ENCODE results near the gene GOT1. TPM values are rescaled to one million over a fixed set of nuclear protein-coding genes. Genes with fewer than 3 reads are reported as not detected.
A peak's percentile ranks its signal among the peaks of the same experiment; 100 is the strongest.

GOT1 gene
- total RNA-seq, 2 experiments from 2014 or later: 36.0 to 36.9 TPM

DNA sequence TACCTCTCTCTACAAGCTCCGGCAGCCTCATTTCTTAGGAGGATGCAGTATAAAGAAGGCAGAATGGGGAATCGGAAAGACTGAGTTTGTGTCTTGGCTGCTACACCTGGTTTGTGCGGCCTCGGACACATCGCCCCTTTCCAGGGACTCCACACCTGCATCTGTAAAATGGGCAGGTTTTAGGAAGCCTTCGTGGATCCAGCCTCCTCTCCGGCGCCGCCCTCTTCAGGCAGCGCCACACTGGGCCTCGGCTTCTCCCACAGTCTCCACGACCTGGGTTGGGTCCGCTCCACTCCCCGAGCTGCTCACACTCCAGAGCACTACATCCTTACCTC is 341 bp downstream of the GOT1 start:
- H3K27ac Mint-ChIP-seq: peak overlapping the region; percentile 87
- H3K4me3 Mint-ChIP-seq: peak overlapping the region; percentile 98
- H3K9me3 Mint-ChIP-seq: no peaks in the 10 kb centered on the region
- peaks cover 36% of the 10 kb centered on the region for H3K4me1 Mint-ChIP-seq
- peaks cover 4% of the 10 kb centered on the region for H3K36me3 Mint-ChIP-seq (ENCODE audit: low read depth)
- ChIA-PET CTCF (interaction anchor here (0.6 to 2.1 kb wide), 6 partner anchors 13 to 229 kb away, joined by 3 to 9 read pairs (median 4); partner anchors contain the start of genes ENTPD7 and SLC25A28), POLR2A (interaction anchor here (0.7 to 2.4 kb wide), 13 partner anchors 10 to 1295 kb away, joined by 3 to 48 read pairs (median 4); partner anchors contain the start of genes CUTC, ENTPD7, NKX2-3 and R3HCC1L)
- no peak for DNase-seq
- no peaks in the 10 kb centered on the region for H3K27me3 Mint-ChIP-seq

DNA sequence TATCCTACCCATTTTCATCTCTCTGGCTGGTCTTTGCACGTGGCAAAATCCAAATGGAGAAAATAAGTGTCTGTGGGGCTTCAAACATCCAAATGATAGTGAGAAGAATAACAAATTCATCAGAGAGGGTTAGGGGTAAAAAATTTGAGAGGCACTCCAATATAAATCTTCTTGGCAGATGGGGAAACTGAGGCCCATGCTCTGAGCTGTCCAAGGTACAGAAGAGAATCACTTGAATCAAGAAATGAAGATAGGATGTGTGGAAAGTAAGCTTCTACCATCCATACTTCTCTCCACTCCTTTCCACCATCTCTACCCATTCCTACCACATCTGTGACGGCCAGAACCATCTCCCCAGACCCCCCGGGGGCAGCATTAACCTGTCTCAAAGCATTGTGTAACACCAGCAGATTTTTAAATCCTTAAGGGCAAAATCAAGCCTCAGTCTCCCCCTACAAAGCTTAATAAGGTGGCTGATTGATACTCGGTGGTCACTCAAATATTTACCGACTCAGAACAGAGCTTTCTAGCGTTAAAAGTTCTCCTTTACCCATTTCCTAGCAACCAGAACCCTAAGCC is 818 bp downstream of the GOT1 start:
- no peaks in the 10 kb centered on the region for H3K9me3 Mint-ChIP-seq
- H3K27ac Mint-ChIP-seq: peak overlapping the region; percentile 87
- peaks cover 8% of the 10 kb centered on the region for H3K36me3 Mint-ChIP-seq (ENCODE audit: low read depth)
- no peak for DNase-seq
- CTCF ChIA-PET: interaction anchor here (0.6 to 2.1 kb wide), 5 partner anchors 14 to 219 kb away, joined by 3 to 9 read pairs (median 5); partner anchors contain the start of gene SLC25A28
- POLR2A ChIA-PET: interaction anchor here (0.7 to 2.4 kb wide), 8 partner anchors 10 to 1295 kb away, joined by 3 to 48 read pairs (median 4); partner anchors contain the start of genes ENTPD7, NKX2-3, R3HCC1L and SLC25A28
- H3K4me3 Mint-ChIP-seq: peak overlapping the region; percentile 98
- no peaks in the 10 kb centered on the region for H3K27me3 Mint-ChIP-seq
- H3K4me1 Mint-ChIP-seq: peaks cover 36% of the 10 kb centered on the region

- Mint-ChIP-seq H3K27ac (no peak overlapping the region), H3K27me3 (no peaks in the 10 kb centered on the region), H3K4me1 (peaks cover 34% of the 10 kb centered on the region), H3K9me3 (no peaks in the 10 kb centered on the region), H3K4me3 (no peak overlapping the region), H3K36me3 (ENCODE audit: low read depth) (peaks cover 10% of the 10 kb centered on the region)
- POLR2A ChIA-PET: no interaction called here
- DNase-seq: no peak
- CTCF ChIA-PET: interaction anchor here (1.5 kb wide), 1 partner anchor 185 kb away, joined by 4 read pairs; no protein-coding TSS in a partner anchor
Measured at GRCh38 chr10:99427566-99428190, 2.7 kb downstream of the GOT1 start.

DNA sequence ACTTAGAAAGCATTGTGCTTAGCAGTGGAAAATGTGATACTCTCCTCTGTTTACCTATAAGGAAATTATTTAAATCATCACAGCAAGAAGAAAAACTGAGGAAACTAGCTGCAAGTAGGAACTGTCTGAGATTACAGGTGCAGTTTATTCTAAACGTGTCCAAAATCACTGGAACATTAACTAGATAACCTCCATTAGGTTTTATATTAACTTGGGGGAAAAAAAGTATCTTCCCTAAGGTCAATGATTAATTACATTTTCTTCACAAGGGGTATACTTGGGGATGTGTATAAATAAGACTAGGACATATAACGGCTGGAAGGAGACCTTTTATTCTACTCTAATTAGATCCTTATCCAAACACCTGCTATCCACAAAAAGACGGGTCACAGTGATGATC is 3.7 kb downstream of the GOT1 start:
- Mint-ChIP-seq H3K4me1 (peaks cover 27% of the 10 kb centered on the region), H3K36me3 (ENCODE audit: low read depth) (peaks cover 10% of the 10 kb centered on the region), H3K27me3 (no peaks in the 10 kb centered on the region), H3K9me3 (no peaks in the 10 kb centered on the region), H3K4me3 (no peak overlapping the region), H3K27ac (no peak overlapping the region)
- no peak for DNase-seq
- CTCF ChIA-PET: interaction anchor here (2.2 kb wide), 1 partner anchor 9 kb away, joined by 7 read pairs; no protein-coding TSS in a partner anchor
- POLR2A ChIA-PET: no interaction called here

DNA sequence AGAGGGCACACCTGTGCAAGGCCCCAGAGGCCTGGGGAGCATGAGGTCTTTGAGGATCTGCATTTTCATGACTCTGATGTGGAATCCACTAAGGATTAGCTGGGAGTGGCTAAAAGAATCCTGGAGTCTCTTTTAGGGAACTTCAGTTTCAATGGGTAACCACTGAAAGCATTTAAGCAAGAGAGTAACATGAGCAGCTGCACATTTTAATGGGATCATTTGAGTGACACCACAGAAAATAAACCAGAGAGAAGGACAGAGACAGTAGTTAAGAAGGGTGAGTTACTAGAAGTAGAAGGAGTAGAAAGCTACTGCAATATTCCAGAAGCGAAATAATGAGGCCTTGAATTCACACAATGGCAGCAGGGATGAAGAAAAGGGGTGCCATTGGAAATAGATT is 5.2 kb downstream of the GOT1 start:
- no peak for DNase-seq
- ChIA-PET CTCF (interaction anchor here (2.2 kb wide), 1 partner anchor 11 kb away, joined by 7 read pairs; no protein-coding TSS in a partner anchor), POLR2A (no interaction called here)
- no peak overlapping the region for H3K4me3 Mint-ChIP-seq
- no peak overlapping the region for H3K27ac Mint-ChIP-seq
- H3K36me3 Mint-ChIP-seq (ENCODE audit: low read depth): peaks cover 12% of the 10 kb centered on the region
- H3K4me1 Mint-ChIP-seq: peaks cover 19% of the 10 kb centered on the region
- H3K9me3 Mint-ChIP-seq: no peaks in the 10 kb centered on the region
- no peaks in the 10 kb centered on the region for H3K27me3 Mint-ChIP-seq

GRCh38 chr10:99424656-99425055 is 5.8 kb downstream of the GOT1 start:
- Mint-ChIP-seq H3K9me3 (no peaks in the 10 kb centered on the region), H3K27me3 (no peaks in the 10 kb centered on the region), H3K4me1 (peaks cover 15% of the 10 kb centered on the region), H3K4me3 (no peak overlapping the region), H3K27ac (no peak overlapping the region), H3K36me3 (ENCODE audit: low read depth) (peaks cover 14% of the 10 kb centered on the region)
- no peak for DNase-seq
- CTCF ChIA-PET: interaction anchor here (2.0 to 2.2 kb wide), 2 partner anchors 11 kb away, joined by 7 read pairs; no protein-coding TSS in a partner anchor
- POLR2A ChIA-PET: no interaction called here

DNA sequence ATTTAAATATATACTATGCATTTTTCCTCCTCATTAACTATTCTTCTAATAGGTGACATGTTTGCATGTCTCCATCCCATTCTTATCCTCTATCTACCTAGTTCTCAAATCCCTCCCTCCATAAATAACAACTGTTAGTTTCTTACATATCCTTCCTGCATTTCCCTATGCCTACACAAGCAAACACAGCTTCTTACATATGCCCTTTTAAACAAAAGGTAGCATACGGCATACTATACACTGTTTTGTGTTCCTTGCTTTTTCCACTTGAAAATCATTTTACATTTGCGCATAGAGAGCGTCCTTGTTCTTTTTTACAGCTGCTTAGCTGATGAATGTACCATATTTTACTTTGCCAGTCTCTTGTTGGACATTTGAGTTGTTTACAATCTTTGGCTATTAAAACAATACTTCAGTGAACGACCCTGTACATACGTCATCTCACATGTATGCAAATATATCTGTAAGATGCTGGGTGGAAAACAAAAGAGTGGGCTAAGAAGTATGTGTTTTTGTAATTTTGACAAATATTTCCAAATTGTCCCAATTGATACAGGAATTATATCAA is 7.8 kb downstream of the GOT1 start:
- Mint-ChIP-seq H3K36me3 (ENCODE audit: low read depth) (peaks cover 31% of the 10 kb centered on the region), H3K9me3 (no peaks in the 10 kb centered on the region), H3K4me1 (peaks cover 1% of the 10 kb centered on the region), H3K27me3 (no peaks in the 10 kb centered on the region), H3K4me3 (no peak overlapping the region), H3K27ac (no peak overlapping the region)
- ChIA-PET CTCF (interaction anchor here (1.5 to 2.0 kb wide), 2 partner anchors 13 to 17 kb away, joined by 3 to 7 read pairs; no protein-coding TSS in a partner anchor), POLR2A (no interaction called here)
- DNase-seq: no peak

GRCh38 chr10:99421233-99421739 is 9.1 kb downstream of the GOT1 start:
- Mint-ChIP-seq H3K27ac (no peak overlapping the region), H3K36me3 (ENCODE audit: low read depth) (peaks cover 35% of the 10 kb centered on the region), H3K4me1 (peaks cover 1% of the 10 kb centered on the region), H3K9me3 (no peaks in the 10 kb centered on the region), H3K4me3 (no peak overlapping the region), H3K27me3 (no peaks in the 10 kb centered on the region)
- CTCF ChIA-PET: no interaction called here
- POLR2A ChIA-PET: no interaction called here
- DNase-seq: no peak

DNA sequence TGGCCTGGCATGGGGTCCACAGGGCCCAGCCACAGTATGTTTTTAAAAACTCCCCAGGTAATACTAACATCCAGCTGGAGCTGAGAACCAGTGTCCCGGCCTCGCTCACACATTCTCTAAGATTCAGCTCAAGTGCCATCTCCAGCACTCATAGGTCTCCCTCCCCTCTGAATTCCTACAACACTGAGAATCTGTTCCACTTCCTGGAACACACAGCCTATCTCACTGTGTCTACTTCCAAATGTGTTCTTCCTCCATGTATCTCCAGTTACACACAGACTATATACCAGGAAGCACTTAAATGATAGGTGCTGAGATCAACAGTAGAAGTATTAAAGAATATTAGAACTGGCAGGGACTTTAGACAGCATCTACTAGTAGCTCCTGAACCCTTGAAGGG is 10.7 kb downstream of the GOT1 start:
- CTCF ChIA-PET: no interaction called here
- H3K4me3 Mint-ChIP-seq: no peak overlapping the region
- H3K27me3 Mint-ChIP-seq: no peaks in the 10 kb centered on the region
- H3K27ac Mint-ChIP-seq: no peak overlapping the region
- peaks cover 1% of the 10 kb centered on the region for H3K4me1 Mint-ChIP-seq
- POLR2A ChIA-PET: interaction anchor here (1.1 kb wide), 1 partner anchor 11 kb away, joined by 4 read pairs; the partner anchor contains the start of gene GOT1
- no peaks in the 10 kb centered on the region for H3K9me3 Mint-ChIP-seq
- no peak for DNase-seq
- H3K36me3 Mint-ChIP-seq (ENCODE audit: low read depth): peaks cover 40% of the 10 kb centered on the region

DNA sequence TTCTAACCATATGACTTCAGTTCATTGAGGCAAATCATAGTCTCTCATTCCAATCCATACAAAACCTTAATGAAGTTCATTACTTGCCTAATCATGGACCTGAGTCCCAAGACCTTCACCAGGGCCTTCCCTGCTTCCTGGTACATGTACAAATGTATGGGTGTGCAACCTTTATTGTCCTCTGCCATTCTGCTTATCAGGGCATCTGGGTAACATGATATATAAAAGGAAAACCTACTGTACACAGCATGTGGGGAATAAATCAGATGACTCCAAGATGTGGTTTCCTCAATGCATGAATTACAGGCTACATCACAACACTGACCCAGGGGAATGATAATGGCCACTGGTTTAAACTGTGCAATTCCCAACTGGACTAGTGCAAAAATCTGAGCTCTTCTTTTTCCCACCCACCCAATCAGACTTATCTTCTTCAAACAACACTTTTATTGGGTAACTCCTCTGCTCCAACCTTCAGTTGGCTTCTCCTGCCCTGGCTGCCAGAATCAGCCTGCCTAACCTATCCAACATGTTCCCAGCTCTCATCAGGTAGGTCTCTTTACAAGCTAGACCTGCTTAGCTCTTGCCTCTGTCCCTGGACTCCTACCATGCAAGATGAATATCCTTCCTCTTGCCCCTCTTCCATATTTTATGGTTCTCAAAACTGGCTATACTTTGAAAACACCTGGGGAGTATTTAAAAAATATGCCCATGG is 11.4 kb downstream of the GOT1 start:
- H3K4me1 Mint-ChIP-seq: peaks cover 1% of the 10 kb centered on the region

GRCh38 chr10:99412099-99412498 is 18.3 kb downstream of the GOT1 start:
- Mint-ChIP-seq H3K9me3 (no peaks in the 10 kb centered on the region), H3K4me3 (no peak overlapping the region)
- POLR2A ChIA-PET: no interaction called here

More for the DNA sequence above, 11.4 kb downstream of the GOT1 start:
- ChIA-PET POLR2A (interaction anchor here (1.1 kb wide), 1 partner anchor 11 kb away, joined by 4 read pairs; the partner anchor contains the start of gene GOT1), CTCF (no interaction called here)
- H3K27ac Mint-ChIP-seq: no peak overlapping the region
- DNase-seq: no peak
- peaks cover 40% of the 10 kb centered on the region for H3K36me3 Mint-ChIP-seq (ENCODE audit: low read depth)
- H3K9me3 Mint-ChIP-seq: no peaks in the 10 kb centered on the region
- no peak overlapping the region for H3K4me3 Mint-ChIP-seq
- H3K27me3 Mint-ChIP-seq: no peaks in the 10 kb centered on the region

GRCh38 chr10:99411546-99411945 is 18.9 kb downstream of the GOT1 start:
- H3K27ac Mint-ChIP-seq: no peak overlapping the region
- H3K9me3 Mint-ChIP-seq: no peaks in the 10 kb centered on the region
- no peak for DNase-seq
- H3K27me3 Mint-ChIP-seq: no peaks in the 10 kb centered on the region
- no peaks in the 10 kb centered on the region for H3K4me1 Mint-ChIP-seq
- H3K4me3 Mint-ChIP-seq: no peak overlapping the region
- H3K36me3 Mint-ChIP-seq (ENCODE audit: low read depth): peaks cover 17% of the 10 kb centered on the region
- CTCF ChIA-PET: no interaction called here
- POLR2A ChIA-PET: no interaction called here

More at GRCh38 chr10:99412099-99412498, 18.3 kb downstream of the GOT1 start:
- CTCF ChIA-PET: no interaction called here
- H3K4me1 Mint-ChIP-seq: no peaks in the 10 kb centered on the region
- H3K36me3 Mint-ChIP-seq (ENCODE audit: low read depth): peaks cover 17% of the 10 kb centered on the region
- no peak for DNase-seq
- no peaks in the 10 kb centered on the region for H3K27me3 Mint-ChIP-seq
- no peak overlapping the region for H3K27ac Mint-ChIP-seq

DNA sequence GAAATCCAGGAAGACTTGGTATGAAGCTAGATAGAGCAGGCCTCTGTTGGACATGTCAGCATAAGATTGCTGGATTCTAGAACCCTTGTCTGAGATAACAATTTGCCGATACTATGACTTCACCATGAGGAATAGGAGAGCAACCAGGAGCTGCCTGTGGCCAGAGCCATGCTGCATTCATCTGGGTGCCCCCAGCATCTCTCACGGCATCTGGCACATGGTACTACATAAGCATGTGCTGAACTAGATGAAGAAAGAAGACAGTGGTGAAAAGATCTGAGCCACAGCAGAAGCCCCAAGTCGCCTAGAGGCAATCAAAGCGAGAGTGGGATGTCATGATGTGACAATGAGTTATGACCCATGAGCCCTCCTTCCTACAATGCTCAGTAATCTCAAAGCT is 19.5 kb downstream of the GOT1 start:
- Mint-ChIP-seq H3K9me3 (no peaks in the 10 kb centered on the region), H3K4me1 (no peaks in the 10 kb centered on the region), H3K27me3 (no peaks in the 10 kb centered on the region), H3K36me3 (ENCODE audit: low read depth) (peaks cover 13% of the 10 kb centered on the region), H3K4me3 (no peak overlapping the region), H3K27ac (no peak overlapping the region)
- no peak for DNase-seq
- ChIA-PET POLR2A (no interaction called here), CTCF (no interaction called here)

All from activated CD4-positive, alpha-beta memory T cell treated with anti-CD3 and anti-CD28 coated beads, Interleukin-2, amount 10 ng/mL, durations not matched to agents 7 days and 5 days (primary cell).